NCI-H1436 treated with DMSO at 0.1 percent for 48 hours (cell line): ENCODE data around the gene CAPN9.
"Not testable (repeated sequence)": the region's sequence is repeated elsewhere in the genome, so short reads cannot be mapped to it uniquely, and the experiment has no call there.

Source experiments
- DNase-seq: peaks from one replicate; lab custom pipeline; 2025; lab: John Stamatoyannopoulos, UW

Gene CAPN9

GRCh38 chr1:230825761-230826160 is 78.6 kb downstream of the CAPN9 start:
- DNase-seq, result no peak

- DNase-seq, result no peak
These were observed 79.1 kb downstream of the CAPN9 start for GRCh38 chr1:230826166-230826875.

GRCh38 chr1:230827081-230827681 is 80.0 kb downstream of the CAPN9 start:
- no peak for DNase-seq

- no peak for DNase-seq
These were observed 80.6 kb downstream of the CAPN9 start for GRCh38 chr1:230827801-230828200.

GRCh38 chr1:230828421-230828820 is 81.2 kb downstream of the CAPN9 start:
- no peak for DNase-seq

- DNase-seq, result no peak
These were observed 84.6 kb downstream of the CAPN9 start for GRCh38 chr1:230831771-230832170.

GRCh38 chr1:230832476-230832875 is 85.3 kb downstream of the CAPN9 start:
- DNase-seq, result no peak

GRCh38 chr1:230833511-230833910 is 86.3 kb downstream of the CAPN9 start:
- no peak for DNase-seq

GRCh38 chr1:230834292-230834691 is 87.1 kb downstream of the CAPN9 start:
- DNase-seq, result no peak

GRCh38 chr1:230836347-230836746 is 89.2 kb downstream of the CAPN9 start:
- DNase-seq, result no peak

GRCh38 chr1:230836793-230837192 is 89.6 kb downstream of the CAPN9 start:
- DNase-seq, result no peak

GRCh38 chr1:230839173-230839572 is 92.0 kb downstream of the CAPN9 start:
- DNase-seq, result no peak

- DNase-seq, result no peak
These were observed 95.6 kb downstream of the CAPN9 start for GRCh38 chr1:230842801-230843200.

GRCh38 chr1:230843503-230844309 is 96.5 kb downstream of the CAPN9 start:
- DNase-seq, result no peak

- DNase-seq, result no peak
These were observed 97.4 kb downstream of the CAPN9 start for GRCh38 chr1:230844561-230844960.

- DNase-seq, result not testable (repeated sequence)
These were observed 98.0 kb downstream of the CAPN9 start for GRCh38 chr1:230845184-230845583.

- DNase-seq, result no peak
These were observed 101.0 kb downstream of the CAPN9 start for GRCh38 chr1:230848235-230848634.

- DNase-seq, result no peak
These were observed 102.5 kb downstream of the CAPN9 start for GRCh38 chr1:230849451-230850224.

GRCh38 chr1:230850547-230850946 is 103.4 kb downstream of the CAPN9 start:
- no peak for DNase-seq

- no peak for DNase-seq
These were observed 104.1 kb downstream of the CAPN9 start for GRCh38 chr1:230851291-230851691.
